GM18517 (cell line): ENCODE data around the gene PRM1.
"Not testable (repeated sequence)": the region's sequence is repeated elsewhere in the genome, so short reads cannot be mapped to it uniquely, and the experiment has no call there.

Source experiments
- ATAC-seq: cut with Tn5 transposase; IDR thresholded peaks from one replicate; pipeline ENCODE4 v1.9.1; 2021; ENCODE audit warnings: mild to moderate bottlenecking, moderate library complexity; ENCODE audit not compliant: unreplicated experiment

The PRM1 gene

GRCh38 chr16:11314309-11314894, 33.3 kb upstream of the PRM1 start:
- ATAC-seq = no peak

DNA sequence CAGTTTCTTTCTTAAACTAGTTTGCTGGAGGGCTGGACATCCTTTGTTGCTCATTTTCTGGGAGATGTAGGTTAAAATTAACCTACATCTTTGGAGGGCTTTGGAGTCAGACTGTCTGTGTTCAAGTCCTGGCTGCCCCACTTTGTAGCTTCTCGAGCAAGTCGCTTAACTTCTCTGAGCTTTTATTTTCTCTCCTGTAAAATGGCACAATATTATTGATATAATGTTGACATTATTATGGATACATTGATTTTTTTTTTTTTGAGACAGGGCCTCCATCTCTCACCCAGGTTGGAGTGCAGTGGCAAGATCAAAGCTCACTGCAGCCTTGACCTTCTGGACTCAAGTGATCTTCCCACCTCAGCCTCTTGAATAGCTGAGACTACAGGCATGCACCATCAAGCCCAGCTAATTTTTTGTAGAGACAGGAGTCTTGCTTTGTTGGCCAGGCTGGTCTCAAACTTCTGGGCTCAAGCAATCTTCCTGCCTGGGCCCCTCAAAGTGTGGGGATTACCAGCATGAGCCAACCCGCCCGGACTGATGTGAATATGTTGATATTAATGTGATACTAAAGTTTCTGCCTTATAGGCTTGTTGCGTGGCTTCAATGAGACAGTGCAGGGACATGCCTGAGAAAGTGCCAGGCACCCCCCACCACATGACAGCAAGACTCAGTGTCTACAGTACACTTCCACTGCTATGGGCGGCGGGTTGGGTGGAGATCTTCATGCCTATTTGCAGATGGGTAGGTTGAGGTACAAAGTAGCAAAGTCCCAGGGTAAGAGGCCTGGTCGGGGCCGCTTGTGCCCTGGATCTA, 32.6 kb upstream of the PRM1 start:
- ATAC-seq = no peak

GRCh38 chr16:11312718-11313492, 31.8 kb upstream of the PRM1 start:
- no peak for ATAC-seq

DNA sequence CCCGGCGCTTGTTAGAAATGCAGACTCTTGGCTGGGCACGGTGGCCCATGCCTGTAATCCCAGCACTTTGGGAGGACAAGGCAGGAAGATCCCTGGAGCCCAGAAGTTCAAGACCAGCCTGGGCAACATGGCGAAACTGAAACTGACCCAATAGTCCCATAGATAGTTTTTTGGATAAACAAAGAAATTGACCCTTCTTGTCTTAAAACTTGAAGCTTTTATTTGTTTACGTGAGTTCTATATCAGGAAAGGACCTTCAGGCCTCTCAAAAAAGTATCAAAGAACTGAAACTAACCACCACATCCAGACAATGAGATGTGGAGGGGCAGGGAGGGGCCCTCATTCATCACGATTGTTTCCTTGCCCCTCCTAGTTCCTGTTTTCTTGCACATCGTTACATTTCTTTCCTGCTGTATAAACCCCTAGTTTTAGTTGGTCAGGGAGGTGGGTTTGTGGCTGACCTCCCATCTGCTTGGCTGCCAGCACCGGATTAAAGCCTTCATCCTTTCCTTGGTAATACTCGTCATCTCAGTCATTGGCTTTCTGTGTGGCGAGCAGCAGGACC, 29.9 kb upstream of the PRM1 start:
- ATAC-seq = peak; percentile 50

GRCh38 chr16:11310634-11310977, 29.5 kb upstream of the PRM1 start:
- ATAC-seq = no peak

DNA sequence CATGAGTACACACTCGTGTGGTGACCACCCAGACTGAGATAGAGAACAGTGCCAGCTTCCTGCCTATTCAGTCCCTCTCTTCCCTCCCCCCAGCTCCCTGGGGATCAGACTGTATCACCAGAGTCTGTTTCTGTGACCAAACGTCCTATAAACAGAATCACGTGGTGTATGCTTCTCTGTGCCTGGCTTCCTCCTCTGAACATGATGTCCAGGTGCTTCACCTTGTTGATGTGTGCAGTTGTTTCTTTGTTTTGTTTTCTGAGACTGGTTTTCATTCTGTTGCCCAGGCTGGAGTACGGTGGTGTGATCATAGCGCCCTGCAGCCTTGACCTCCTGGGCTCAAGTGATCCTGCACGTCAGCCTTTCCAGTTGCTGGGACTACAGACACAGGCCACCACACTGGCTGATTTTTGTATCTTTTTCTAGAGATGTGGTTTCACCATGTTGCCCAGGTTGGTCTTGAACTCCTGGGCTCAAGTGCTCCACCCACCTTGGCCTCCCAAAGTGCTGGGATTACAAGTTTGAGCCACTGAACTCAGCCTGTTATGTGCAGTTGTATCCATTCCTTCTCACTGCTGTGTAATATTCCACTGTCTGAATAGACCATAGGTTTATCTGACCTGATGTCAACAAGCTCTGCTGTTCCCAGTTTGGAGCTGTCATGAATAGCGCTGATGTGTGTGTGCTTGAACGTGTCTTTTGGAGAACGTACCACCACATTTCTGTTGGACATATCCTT, 28.9 kb upstream of the PRM1 start:
- ATAC-seq = peak; percentile 49

- ATAC-seq = no peak
Measured at GRCh38 chr16:11308493-11309283, 27.6 kb upstream of the PRM1 start.

DNA sequence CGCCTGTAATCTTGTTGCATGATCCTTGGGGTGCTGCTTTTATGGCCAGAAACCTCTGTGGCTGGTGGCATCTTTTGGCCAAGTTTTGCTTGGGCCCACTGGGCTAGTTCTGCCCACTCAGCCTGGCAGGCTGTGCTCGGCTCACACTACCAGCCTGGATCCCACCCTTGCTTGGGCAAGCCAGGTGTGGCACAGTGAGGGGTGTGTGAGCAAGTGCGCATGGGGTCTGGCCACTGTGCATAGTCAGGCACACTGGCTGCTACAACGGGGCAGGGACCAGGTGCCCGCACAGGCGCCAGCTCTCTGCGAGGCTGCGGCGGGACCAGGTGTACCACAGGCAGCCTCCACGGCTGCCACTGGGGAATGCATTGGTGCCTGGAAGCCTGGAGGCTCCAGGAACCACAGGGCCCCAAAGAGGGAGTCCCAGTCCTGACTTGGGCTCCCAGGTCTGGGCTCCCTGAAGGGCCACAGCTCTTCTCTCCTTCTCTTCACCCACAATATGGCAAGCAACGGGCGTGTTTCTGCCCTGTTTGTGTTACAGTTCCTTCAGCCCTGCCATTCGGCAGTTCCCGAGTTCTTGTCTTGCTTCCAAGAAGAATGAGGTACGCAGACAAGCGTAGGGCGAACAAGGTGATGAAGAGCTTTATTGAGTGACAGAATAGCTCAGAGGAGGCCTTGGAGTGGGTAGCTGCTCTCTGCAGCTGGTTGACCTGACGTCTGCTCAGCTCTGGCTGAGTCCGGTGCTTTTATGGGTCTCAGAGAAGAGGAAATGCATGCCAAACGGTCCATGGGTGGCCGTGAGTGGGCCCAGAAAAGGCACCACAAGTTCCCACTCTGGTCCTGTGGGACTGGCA, 26.7 kb upstream of the PRM1 start:
- ATAC-seq = no peak

DNA sequence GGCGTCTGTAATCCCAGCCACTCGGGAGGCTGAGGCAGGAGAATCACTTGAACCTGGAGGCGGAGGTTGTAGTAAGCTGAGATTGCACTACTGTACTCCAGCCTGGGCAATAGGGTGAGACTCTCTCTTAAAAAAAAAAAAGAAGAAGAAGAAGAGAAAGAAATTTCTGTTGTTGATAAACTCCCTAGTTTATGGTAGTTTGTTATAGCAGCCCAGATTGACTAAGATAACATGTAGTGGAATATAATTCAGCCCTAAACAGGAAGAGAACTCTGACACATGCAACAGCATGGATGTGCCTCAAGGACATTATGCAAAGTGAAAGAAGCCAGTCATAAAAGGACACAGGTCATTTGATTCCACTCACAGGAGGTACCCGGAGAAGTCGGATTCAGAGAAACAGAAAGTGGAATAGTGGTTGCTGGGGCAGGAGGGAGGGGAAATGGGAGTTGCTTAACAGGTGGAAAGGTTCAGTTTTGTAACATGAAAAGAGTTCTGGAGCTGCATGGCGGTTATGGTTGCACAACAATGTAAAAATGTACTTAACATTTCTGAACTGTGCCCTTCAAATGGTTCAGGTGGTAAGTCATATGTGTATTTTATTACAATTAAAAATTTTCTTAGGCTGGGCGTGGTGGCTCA, 26.0 kb upstream of the PRM1 start:
- no peak for ATAC-seq

GRCh38 chr16:11306381-11306780, 25.3 kb upstream of the PRM1 start:
- no peak for ATAC-seq

DNA sequence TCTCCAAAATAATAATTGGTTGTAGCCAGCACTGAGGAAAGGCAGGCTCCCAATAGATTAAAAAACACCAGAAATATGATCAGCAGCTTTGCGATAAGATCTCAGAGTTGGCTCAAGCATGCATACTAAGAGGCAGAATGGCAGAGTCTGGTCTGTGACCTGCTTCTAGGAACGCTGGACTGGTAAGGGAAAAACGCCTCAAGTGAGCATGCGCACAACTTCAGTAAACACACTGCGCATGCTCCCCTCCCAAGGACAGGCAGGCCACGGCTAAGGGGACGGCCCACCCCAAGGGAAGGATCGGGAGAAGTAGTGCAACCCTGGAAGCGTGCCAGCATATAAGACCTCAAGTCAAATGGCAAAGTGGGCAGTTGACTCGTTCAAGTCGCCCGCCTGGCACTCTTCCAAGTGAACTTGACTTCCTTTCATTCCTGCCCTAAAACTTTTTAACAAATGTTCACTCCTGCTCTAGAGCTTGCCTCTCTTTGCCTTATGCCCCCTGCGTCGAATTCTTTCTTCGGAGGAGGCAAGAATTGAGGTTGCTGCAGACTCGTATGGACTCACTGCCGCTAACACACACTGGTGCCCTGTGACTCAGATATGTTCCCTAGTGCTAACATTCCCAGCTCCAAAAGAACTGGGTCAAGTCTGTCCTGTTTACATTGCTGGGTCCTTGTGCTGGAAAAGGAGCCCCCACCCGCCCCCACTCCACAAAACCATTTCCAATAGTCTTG, 22.4 kb upstream of the PRM1 start:
- no peak for ATAC-seq

- no peak for ATAC-seq
Measured at GRCh38 chr16:11302977-11303376, 21.8 kb upstream of the PRM1 start.

DNA sequence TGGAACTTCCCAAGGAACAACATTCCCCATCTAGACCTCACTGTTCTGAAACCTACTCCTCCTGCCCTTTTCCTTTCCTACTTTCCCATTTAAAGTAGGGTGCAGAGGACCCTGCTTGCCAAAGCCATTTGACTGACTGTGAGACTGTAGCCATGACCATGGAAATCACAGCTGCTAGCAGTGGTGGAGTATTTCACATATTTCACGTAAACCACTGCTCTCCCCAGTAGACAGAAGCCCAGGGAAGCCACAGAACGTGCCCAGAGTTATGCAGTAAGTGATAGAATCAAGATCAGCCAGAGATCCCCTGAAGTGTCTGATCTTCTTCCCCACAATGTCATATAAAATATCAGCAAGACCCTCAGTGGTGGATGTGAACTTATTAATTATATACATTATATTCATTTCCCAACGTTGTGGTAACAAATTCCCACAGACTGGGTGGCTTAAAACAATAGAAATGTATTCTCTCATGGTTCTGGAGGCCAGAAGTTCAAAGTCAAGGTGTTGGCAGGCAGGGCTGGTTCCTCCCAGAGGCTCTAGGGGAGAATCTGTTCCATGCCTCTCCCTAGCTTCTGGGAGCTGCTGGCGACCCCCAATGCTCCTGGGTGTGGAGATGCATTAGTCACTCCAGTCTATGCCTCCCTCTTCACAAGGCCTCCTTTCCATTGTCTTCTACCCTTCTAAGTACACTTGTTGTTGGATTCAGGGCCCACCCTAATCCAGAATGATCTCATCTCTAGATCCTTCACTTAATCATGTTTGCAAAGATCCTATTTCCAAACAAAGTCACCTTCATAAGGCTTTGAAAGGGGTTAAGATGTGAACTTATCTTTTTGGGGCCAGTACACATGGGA, 20.7 kb upstream of the PRM1 start:
- no peak for ATAC-seq

DNA sequence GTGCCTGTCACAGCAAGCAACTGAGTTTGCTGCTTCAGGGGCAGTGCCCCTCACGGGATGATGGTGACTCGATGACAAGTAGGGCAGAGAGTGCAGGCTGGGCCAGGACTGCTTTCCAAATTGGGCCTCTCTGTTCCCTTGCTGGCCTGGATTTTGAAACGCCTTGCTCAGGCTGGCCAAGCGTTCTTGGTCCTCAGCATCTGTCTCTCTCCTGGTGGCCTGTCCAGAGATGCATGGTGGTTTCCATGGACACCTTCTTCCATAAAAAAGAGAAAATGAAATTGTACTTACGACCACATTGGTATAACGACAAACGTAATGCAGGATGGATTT, 19.4 kb upstream of the PRM1 start:
- ATAC-seq = no peak

DNA sequence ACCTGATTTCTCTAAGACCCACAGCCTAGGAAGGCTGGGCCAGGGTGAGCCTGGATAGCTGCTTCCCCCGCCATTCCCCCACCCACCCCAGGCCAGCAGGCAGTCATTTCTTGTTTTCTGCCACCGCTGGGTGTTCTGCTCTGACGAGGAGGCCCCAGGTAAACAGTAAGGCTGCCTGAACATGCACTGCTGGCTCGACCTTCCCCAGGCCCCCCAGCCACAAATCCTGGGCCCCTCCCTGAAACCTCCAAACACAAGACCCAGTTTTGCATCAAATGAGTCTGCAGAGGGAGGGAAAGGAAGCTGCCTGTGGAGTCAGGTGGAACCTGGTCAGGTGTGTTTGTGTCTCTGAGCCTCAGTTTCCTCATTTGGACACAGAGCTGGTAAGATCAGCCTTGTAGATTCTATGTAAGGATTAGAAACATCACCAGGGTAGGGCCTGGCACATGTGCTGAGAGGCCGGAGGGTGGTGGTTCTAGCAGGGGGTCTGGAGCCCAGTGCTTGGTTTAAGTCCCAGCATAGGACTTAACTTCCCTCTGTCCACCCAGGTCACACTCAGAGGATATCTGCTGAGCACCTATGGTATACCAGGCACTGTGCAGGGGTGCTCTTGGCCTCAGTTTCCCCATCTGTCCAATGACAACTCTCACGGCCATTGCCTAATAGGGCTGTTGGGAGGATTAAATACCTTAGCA, 18.9 kb upstream of the PRM1 start:
- no peak for ATAC-seq

DNA sequence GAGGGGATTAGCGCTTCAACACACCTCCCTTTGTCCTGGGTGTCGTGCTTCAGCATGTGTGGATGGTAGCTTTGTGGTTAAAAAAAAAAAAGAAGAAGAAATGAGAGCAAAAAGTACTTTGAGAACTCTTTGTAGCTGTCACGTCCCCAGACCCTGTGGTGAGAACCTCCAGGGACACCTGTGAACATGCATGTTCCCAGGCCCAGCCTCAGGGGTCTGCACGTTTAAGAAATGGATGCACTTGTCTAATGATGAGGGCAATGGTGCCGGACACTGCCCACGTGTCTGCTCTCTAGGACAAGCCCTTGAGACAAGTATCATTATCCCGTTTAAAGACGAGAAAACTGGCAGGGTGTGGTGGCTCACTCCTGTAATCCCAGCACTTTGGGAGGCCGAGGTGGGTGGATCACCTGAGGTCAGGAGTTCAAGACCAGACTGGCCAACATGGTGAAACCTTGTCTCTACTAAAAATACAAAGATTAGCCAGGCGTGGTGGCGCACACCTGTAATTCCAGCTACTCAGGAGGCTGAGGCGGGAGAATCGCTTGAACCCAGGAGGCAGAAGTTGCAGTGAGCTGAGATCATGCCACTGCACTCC, 17.9 kb upstream of the PRM1 start:
- ATAC-seq = not testable (repeated sequence)
